GM19025 (cell line): ENCODE measurements around the gene PHETA1.
"Not testable (repeated sequence)": the region's sequence is repeated elsewhere in the genome, so short reads cannot be mapped to it uniquely, and the experiment has no call there.

Experiments used
- ATAC-seq: cut with Tn5 transposase; IDR thresholded peaks from one replicate; pipeline ENCODE4 v1.9.1; 2021; ENCODE audit warnings: mild to moderate bottlenecking, low read depth, moderate library complexity; ENCODE audit not compliant: unreplicated experiment

PHETA1 gene

GRCh38 chr12:111377440-111377839 lies 8.5 kb upstream of the PHETA1 start:
- no peak for ATAC-seq

- ATAC-seq: not testable (repeated sequence)
Observed at GRCh38 chr12:111373231-111373630, 4.3 kb upstream of the PHETA1 start.

DNA sequence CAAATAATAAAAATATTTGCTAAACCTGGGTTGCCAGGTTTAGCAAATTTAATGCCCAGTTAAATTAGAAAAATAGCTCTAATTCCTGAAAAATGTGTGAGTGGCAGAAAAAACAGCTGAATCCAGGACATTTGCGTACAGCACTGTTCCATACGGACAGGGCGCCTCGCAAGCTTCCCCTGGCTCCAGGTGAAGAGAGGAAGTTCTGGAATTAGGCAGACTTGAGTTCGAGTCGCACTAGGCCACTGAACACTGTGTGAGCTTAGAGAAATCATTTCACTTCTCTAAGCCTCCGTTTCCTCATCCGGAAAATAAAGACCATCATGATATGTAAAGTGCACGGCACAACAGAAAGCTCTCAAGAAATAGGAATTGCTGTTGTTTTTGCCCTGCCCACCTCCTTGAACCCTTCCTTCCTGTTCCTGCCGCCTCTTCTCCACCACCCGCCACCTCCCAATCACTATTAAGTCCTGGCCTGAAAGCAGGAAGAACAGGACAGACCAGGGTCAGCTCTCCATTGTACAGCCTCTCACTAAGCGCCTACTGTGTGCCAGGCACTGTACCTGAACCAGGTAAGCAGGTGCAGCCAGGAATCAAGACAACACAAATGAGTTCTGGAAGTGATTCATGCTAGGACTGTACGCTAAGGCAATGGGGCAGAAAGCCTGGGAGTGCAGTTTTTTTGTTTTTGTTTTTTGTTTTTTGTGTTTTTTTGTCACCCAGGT lies 763 bp upstream of the PHETA1 start:
- ATAC-seq: no peak

GRCh38 chr12:111368291-111368787 lies 556 bp downstream of the PHETA1 start:
- ATAC-seq: no peak

DNA sequence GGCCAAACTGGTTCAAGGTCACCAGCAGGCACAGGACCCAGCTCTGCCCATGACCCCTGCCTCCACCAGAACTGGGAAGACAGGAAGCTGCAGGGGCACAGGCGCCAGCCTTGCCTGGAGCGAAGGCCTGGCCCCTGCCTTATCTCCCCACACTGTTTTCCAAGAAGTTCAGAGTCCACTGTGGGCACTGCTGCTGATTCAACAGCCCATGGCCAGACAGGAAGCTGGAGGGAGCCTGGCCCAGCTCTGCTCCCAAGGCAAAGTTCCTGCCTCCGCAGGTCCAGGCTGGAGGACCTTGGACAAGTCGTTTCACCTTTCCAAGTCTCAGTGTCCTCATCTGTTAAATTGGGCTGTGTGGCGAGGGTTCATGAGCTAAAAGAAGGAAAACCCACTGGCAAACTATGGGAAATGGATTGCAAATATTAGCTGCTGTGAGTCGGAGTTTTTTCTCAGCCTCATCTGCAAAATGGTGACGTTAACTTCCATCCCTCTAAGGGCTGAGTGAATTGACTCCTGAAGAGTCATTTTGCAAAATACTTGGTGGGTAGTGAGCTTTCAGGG lies 1.2 kb downstream of the PHETA1 start:
- no peak for ATAC-seq

GRCh38 chr12:111366583-111366982 lies 2.3 kb downstream of the PHETA1 start:
- no peak for ATAC-seq

- no peak for ATAC-seq
Observed at GRCh38 chr12:111366075-111366474, 2.8 kb downstream of the PHETA1 start.

- ATAC-seq: no peak
Observed at GRCh38 chr12:111363578-111363977, 5.3 kb downstream of the PHETA1 start.

DNA sequence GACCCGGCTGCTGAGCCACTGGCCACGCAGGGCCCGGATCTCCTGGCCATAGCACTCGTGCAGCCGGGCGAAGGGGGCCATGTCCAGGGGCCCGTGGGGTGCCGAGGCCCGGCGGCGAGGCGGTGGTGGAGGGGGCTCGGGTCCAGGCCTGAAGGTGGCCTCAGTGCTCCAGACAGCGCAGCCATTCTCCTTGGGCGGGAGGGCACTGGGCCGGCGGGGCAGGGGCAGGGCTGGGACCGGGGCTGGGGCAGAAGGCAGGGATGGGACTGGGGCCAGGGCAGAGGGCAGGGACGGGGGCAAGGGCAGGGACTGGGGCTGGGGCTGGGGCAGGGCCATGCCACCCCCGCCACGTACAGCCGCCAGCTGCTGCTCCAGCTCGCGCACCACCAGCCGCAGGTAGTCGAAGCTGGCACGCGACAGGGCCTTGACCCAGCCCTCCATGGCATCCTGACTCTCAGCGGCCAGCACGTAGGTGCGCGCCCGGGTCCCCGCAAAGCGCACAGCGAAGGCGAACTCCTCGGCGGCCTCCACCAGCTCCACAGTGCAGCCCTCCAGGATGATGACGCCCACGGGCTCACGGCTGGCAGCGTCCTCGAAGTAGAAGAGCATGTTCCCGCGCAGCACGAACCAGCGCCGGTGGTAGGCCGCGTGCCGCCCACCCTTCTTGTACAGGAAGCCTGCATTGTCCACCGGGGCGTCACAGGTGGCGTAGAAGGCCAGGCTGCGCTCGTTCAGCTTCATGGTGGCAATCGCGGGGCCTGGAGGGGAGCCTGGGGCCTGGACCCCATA lies 6.0 kb downstream of the PHETA1 start:
- ATAC-seq: no peak

DNA sequence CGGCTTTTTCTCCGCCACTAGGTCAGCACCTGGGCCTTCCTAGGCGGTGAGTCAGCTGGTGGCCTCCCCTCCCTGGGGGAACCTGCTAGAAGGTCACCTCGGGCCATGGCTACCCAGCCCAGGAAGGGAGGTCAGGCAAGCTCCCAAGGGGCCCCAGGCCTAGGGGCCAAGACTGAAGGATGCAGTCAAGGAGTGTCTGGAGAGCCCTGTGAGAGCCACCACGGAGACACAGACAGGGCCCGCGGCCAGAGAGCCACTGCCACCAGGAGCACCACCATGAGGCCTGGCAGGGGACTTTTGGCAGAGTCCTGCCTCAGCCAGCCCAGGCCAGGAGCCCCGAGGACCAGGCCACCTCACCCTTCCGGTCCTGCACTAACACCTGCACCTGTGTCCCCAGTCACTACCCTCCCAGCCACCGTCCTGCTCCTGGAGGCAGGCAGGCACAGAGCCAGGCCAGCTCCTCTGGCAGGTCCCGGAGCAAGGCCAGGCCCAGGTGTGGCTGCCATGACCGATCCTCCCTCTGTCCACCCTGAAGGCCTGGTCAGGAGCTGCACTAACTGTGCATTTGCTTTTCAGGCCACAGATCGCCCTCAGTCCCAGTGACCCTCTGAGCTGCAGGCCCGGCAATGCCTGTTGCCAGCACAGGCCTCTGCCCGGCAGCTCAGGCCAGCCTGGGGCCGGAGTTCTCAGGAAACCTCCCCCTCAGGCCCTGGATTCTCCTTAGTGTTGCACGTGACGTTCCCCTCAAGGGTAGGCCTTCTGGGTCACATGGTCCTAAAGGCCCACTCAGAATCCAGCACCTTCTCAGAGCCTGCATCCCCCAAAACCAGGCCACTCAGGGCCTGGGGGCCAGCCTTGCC lies 6.9 kb downstream of the PHETA1 start:
- no peak for ATAC-seq

GRCh38 chr12:111361073-111361716 lies 7.7 kb downstream of the PHETA1 start:
- ATAC-seq: no peak

GRCh38 chr12:111360325-111360930 lies 8.5 kb downstream of the PHETA1 start:
- ATAC-seq: no peak

GRCh38 chr12:111359914-111360276 lies 9.0 kb downstream of the PHETA1 start:
- no peak for ATAC-seq

- no peak for ATAC-seq
Observed at GRCh38 chr12:111359231-111359913, 9.5 kb downstream of the PHETA1 start.

DNA sequence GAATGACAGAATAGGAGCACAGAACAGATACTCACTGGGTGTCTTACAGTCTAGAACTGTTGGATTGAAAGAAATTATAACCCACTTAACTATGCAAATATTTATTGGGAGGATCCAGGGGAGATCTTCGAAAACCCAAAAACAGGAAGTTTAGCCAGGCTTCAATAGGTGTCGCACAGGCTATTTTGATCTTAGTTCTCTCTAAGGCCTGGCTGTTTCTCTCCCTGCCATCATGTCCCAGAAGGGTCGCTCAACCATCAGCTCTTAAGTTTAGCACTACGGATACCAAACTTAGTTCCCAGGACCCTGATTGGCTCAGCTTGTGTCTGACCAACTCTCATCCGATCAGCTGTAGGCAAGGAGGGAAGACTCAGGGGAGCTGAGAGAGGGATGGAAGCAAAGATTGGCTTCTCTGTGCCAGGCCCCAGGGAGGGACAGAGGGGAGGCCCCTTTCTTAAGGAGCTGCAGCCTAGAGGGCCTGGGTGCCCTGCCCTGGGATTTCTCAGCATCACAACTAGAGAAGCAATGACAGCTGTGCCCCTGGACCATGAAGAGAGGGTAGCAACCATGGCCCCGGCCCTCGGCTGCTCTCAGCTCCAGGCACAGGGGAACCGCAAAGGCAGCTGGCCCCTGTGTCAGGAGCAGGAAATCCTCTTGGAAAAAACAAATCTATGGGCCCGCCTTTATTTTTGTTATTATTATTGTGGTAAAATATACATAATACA lies 13.5 kb downstream of the PHETA1 start:
- no peak for ATAC-seq

DNA sequence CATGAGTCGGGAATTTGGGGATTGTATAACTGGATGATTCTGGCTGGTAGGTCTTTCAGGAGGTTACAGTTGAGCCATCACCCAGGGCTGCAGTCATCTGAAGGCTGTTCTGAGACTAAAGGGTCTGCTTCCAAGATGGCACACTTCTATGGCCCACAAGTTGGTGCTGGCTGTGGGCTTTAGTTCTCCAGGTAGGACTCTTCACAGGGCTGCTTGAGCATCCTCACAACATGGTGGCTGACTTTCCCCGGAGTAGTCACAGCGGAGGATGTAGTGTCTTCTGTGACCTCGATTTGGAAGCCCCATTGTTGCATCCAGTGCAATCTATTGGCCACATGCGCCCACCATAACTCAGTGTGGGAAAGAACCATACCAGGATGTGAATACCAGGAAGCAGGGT lies 14.4 kb downstream of the PHETA1 start:
- no peak for ATAC-seq

- ATAC-seq: no peak
Observed at GRCh38 chr12:111353603-111354295, 15.1 kb downstream of the PHETA1 start.

- no peak for ATAC-seq
Observed at GRCh38 chr12:111353026-111353425, 15.9 kb downstream of the PHETA1 start.
